GM19438 (cell line): ENCODE measurements around the gene SUPT20HL1.

Experiments
- ATAC-seq: cut with Tn5 transposase; IDR thresholded peaks from one replicate; pipeline ENCODE4 v1.9.1; 2021; ENCODE audit warnings: low read depth; ENCODE audit not compliant: unreplicated experiment

SUPT20HL1 gene

DNA sequence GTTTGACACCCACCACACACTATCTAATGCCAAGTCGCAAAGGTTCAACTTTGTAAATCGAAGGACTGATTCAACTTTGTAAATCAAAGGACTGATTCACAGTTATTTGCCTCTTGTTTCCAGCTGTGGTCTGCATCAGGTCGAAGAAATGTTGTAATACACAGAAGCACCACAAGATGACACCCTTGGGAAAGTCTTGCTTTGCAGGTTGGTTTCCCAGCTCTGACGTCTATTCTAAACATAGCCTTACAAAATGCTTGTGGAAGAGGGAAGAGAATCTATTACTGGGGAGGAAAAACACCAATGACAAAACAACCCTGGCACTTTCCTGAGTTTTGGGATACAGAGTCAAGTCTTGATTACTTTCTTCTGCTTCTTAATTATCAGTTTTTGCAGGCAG is 35.3 kb downstream of the SUPT20HL1 start:
- ATAC-seq = peak; percentile 94

DNA sequence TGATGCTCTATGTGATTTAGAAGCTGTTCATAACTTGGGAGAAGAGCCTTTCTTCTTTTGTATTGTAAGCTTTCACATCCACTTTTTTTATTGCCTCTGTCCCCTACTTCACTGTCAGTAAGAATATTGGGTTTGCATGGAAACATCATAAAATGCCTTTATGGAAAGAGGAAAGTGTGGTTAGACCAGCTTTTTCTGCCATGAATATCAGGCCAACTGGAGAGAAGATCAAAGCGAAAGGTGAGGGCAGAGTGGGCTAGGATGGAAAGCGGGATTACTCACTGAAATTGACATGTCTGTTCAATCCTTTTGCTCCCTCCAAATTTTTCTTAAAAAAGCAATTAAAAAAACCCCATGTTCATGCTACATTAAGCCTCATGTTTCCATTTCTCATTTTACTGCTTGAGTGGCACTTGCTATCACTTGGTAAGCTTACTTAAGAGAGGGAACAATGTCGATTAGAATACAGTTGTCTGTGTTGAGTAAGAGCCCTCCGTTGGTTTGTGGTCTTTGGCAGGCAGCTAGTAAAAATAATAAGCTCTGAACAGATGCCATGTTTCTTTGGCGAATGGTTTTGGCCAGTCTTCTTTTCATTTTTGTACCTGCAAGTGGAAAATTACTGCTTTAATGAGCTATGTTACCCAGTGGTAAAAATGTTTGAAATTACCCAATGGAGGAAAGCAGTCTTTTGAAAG is 35.9 kb downstream of the SUPT20HL1 start:
- ATAC-seq = no peak

DNA sequence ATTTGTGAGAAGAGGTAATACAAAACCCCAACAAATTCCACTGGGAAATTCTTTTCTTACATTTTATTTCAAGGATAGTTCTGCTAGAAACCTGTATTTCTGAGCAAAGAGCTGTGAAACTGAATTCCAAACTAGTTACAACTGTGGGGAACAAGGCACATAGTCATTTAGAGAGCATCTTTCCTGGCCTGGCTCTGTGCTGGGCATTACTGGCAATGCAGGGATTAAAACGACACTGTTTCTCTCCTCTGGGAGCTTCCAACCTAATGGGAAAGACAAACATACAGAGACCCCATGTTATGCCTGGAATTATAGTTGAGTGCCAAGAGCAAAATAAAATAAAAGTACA is 36.5 kb downstream of the SUPT20HL1 start:
- no peak for ATAC-seq

DNA sequence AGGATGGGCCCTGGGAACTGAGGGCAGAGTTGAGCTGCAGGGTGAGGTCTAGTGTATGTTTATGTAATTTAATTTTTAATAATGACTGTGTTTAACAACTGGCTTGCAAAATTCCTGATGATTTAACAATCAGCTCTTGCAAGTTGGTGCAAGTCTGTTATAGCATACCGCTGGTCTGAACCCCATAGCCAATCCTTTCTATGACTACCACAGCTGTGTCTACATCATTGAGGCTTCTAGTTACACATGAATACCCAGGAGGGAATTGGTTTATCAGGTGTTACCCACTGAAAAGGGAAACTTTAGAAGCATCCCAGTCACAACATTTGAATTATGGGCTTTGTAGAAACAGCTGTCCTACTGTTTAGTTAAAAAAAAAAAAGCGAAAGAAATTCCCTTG is 38.3 kb downstream of the SUPT20HL1 start:
- ATAC-seq = no peak

DNA sequence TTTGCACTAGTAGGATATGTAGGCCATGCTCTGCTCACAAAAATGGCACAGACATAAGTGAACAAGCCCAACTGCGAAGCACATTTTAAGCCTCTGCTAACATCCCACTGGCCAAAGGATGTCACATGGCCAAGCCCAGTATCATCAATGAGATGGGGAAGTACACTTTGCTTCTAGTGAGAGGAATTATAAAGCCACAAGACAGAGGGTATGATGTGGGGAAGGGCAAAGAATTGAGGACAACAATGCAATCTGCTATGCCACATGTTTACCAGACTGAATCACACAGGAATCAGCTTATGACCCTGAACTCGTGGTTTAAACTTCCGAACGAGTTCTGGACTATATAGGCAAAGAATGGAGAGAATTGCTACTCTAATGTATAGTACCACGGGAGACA is 39.1 kb downstream of the SUPT20HL1 start:
- ATAC-seq = no peak

DNA sequence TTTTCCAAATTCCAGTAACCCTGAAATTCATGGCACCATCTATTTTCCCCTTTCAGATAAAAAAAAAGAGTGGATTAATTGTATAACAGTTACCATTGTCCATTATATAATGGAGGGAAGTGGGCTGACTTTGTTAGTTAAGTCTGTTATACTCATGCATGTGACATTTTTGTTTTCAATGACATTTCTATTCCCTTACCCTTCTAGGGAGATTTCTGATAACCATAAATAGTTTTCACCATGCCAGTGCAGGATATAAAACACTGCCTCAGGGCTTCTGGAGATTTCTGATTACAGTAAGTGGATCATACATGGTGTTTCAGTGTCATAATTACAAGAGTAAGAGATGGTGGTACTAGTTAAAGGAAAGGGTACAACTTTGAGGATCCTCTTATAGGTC is 45.5 kb downstream of the SUPT20HL1 start:
- ATAC-seq = no peak
